RWPE1 (cell line): ENCODE results near the gene HS3ST6.

Source experiments
- CTCF ChIA-PET: fragments of 350-600 bp; sonication (Branson Sonifier 250); formaldehyde crosslinking; extraction: SDS; loops from one replicate; lab custom pipeline; 2021; lab: Yijun Ruan, JAX
- POLR2A ChIA-PET: fragments of 400-600 bp; formaldehyde crosslinking; extraction: SDS; loops from one replicate; lab custom pipeline; 2020; ENCODE audit warnings: antibody characterized with exemption; ENCODE audit not compliant: low non-redundant PET; lab: Yijun Ruan, JAX
- DNase-seq: peaks from one replicate; pipeline ENCODE4 v3.0.0; 2012; ENCODE audit warnings: low spot score
- H3K27ac ChIP-seq: fragments of 450-650 bp; 2 replicates; pipeline ENCODE4 v1.5.1; 2017
- CTCF ChIP-seq: fragments of 450-650 bp; conservative IDR thresholded peaks from 2 replicates; pipeline ENCODE4 v1.5.1; 2017; ENCODE audit warnings: low read depth, mild to moderate bottlenecking

HS3ST6 gene

GRCh38 chr16:1911467-1912214, 6.6 kb downstream of the HS3ST6 start:
- no peak for DNase-seq
- no peak for TF ChIP-seq CTCF
- H3K27ac ChIP-seq, result no peak overlapping the region
- ChIA-PET CTCF (no interaction called here), POLR2A (no interaction called here)

DNA sequence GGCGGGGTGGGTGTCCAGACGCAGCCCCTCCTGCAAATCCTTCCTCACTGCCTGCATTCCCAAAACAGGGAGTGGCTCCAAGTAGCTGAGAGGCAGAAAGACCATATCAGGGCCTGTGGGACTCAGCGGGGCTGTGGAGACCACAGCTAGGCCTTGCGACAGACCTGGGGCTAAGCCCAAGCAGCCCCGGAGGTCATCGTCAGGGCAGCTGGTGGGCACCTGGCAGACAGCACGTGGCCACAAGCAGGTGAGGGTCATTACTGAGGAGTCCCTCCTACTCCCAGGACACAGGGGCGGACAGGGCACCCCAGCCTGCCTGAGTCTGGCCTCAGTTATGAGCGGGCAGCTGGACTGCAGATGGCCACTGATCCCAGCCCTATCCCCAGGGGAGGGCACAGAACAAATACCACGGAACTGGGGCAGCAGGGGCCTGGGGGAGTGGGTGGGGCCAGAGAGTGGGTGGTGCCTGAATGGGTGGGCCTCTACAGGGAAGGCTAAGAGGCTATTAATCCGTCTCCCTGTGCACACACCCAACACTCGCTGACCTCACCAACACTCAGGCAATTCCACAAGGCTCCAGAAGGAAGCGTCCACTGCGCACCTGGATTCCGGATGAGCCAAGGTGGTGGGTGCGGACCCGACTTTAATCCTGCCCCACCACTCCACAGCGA, 8.5 kb downstream of the HS3ST6 start:
- no peak for DNase-seq
- no peak overlapping the region for H3K27ac ChIP-seq
- ChIA-PET CTCF (interaction anchor here (1.0 kb wide), 1 partner anchor 20 kb away, joined by 4 read pairs; no protein-coding TSS in a partner anchor), POLR2A (interaction anchor here (1.1 kb wide), 1 partner anchor 55 kb away, joined by 3 read pairs; no protein-coding TSS in a partner anchor)
- no peak for TF ChIP-seq CTCF

- POLR2A ChIA-PET, result interaction anchor here (1.1 kb wide), 1 partner anchor 56 kb away, joined by 3 read pairs; no protein-coding TSS in a partner anchor
- CTCF ChIA-PET, result interaction anchor here (0.6 kb wide), 1 partner anchor 44 kb away, joined by 5 read pairs; no protein-coding TSS in a partner anchor
- no peak for DNase-seq
- no peak overlapping the region for H3K27ac ChIP-seq
- TF ChIP-seq CTCF, result no peak
These were observed 9.2 kb downstream of the HS3ST6 start for GRCh38 chr16:1908983-1909382.

DNA sequence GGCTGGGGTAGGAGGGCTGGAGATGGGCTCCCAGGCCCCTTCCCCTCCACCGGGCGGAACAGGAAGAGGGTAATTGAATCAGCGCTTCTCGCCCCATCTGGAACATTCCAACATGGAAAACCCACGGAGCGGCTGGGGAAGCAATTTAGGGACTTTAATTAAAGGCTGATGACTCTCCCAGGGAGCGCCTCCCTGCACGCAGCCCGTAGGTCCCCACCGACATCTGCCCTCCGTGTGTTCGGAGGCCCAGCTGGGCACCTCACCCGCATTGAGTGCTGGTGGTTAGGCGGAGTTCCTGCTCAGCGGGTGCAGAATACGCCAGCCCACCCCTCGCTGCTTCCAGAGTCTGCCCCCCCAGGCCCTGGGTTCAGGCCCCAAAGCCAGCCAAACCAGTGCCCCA, 10.0 kb downstream of the HS3ST6 start:
- CTCF ChIA-PET, result interaction anchor here (0.6 kb wide), 1 partner anchor 101 kb away, joined by 3 read pairs; no protein-coding TSS in a partner anchor
- TF ChIP-seq CTCF, result no peak
- POLR2A ChIA-PET, result no interaction called here

DNA sequence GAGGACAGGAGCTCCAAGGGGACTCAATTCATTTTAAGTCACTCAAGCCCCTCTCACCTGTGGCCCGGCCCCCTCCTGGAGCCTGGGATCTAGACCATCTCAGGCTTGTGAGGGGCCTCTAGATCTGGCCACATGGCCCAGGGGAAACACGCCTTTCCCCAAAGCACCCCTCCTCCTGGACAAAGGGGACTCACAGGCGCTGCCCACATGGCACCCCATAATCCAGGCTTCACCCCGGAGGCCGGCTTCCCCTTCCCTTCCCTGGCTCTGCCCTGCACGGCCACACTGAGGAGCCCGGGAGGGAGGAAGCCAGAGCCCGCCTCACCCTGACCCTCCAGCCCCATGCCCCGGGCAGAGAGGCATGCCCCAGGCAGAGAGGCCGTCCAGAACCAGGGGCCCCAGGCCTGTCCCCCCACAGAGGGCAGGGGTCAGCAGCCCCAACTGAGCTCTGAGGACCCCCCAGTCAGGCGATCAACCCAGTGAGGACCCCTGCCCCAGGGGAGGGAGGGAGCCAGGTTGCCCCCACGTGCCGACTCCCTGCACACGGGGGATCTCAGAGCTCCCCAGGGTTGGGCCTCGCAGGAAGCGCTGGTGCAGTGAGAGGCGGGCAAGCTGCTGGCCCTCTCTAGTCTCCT, 10.9 kb downstream of the HS3ST6 start:
- ChIA-PET POLR2A (no interaction called here), CTCF (interaction anchor here (0.6 to 1.2 kb wide), 3 partner anchors 22 to 100 kb away, joined by 3 to 4 read pairs (median 4); no protein-coding TSS in a partner anchor)

More for the DNA sequence above, 10.0 kb downstream of the HS3ST6 start:
- no peak overlapping the region for H3K27ac ChIP-seq
- DNase-seq, result no peak

More for the DNA sequence above, 10.9 kb downstream of the HS3ST6 start:
- DNase-seq, result no peak
- no peak overlapping the region for H3K27ac ChIP-seq
- no peak for TF ChIP-seq CTCF
